A673 (cell line): Measurements from ENCODE around the gene BACE2. TPM values are rescaled to one million over a fixed set of nuclear protein-coding genes. Genes with fewer than 3 reads are reported as not detected.

ENCODE experiments used
- BruUV-seq: library from RNA; stranded (reverse); fragments of 400-500 nt; replicated peaks from 2 replicates; lab custom pipeline; 2021; lab: Mats Ljungman, UMichigan
- CTCF ChIA-PET: fragments of 300-600 bp; sonication (Branson Sonifier 250); formaldehyde crosslinking; loops from one replicate; lab custom pipeline; 2022; ENCODE audit warnings: antibody characterized with exemption; lab: Charles Lee
- POLR2A ChIA-PET: fragments of 300-600 bp; sonication (Branson Sonifier 250); formaldehyde crosslinking; loops from one replicate; lab custom pipeline; 2022; ENCODE audit warnings: antibody characterized with exemption; ENCODE audit not compliant: low non-redundant PET; lab: Charles Lee
- DNase-seq: peaks from one replicate; pipeline ENCODE4 v3.0.0-alpha.2; 2015; ENCODE audit warnings: low spot score
- H3K27ac ChIP-seq: fragments of 200-600 bp; sonication (generic); 2 replicates; pipeline ENCODE4 v1.5.1; 2016; ENCODE audit warnings: mixed run types, low read depth, mild to moderate bottlenecking, mixed read lengths, antibody characterized with exemption, low read length; ENCODE audit not compliant: poor library complexity, severe bottlenecking
- H3K27me3 ChIP-seq: fragments of 200-600 bp; sonication (generic); replicated peaks from 2 replicates; pipeline ENCODE4 v1.6.1; 2017; ENCODE audit warnings: mixed run types, low read depth, mild to moderate bottlenecking, mixed read lengths, antibody characterized with exemption, low read length; ENCODE audit not compliant: insufficient read depth, poor library complexity
- H3K36me3 ChIP-seq: fragments of 200-600 bp; sonication (generic); 2 replicates; pipeline ENCODE4 v1.6.1; 2016; ENCODE audit warnings: mixed run types, mild to moderate bottlenecking, mixed read lengths, antibody characterized with exemption, low read length; ENCODE audit not compliant: insufficient read depth, poor library complexity, severe bottlenecking
- H3K4me1 ChIP-seq: fragments of 200-600 bp; sonication (generic); 2 replicates; pipeline ENCODE4 v1.6.1; 2017; ENCODE audit warnings: mixed run types, mild to moderate bottlenecking, mixed read lengths, antibody characterized with exemption, low read length; ENCODE audit not compliant: insufficient read depth, poor library complexity, severe bottlenecking
- H3K4me3 ChIP-seq: fragments of 200-600 bp; sonication (generic); 2 replicates; pipeline ENCODE4 v1.5.1; 2016; ENCODE audit warnings: low read depth, mixed run types, mild to moderate bottlenecking, mixed read lengths, low read length; ENCODE audit not compliant: poor library complexity, severe bottlenecking
- H3K9me3 ChIP-seq: fragments of 200-600 bp; sonication (generic); 2 replicates; pipeline ENCODE4 v1.6.1; 2016; ENCODE audit warnings: mixed run types, low read depth, mild to moderate bottlenecking, mixed read lengths, antibody characterized with exemption, low read length; ENCODE audit not compliant: poor library complexity, severe bottlenecking
- CTCF ChIP-seq: fragments of 300-800, 200-600 bp; sonication (generic); conservative IDR thresholded peaks from 2 replicates; pipeline ENCODE4 v1.5.1; 2017; ENCODE audit warnings: low read depth, mild to moderate bottlenecking, antibody characterized with exemption, low read length, moderate library complexity, mixed read lengths
- EZH2 ChIP-seq: fragments of 200-600 bp; sonication (generic); IDR thresholded peaks from 2 replicates; pipeline ENCODE4 v1.6.1; 2017; ENCODE audit warnings: borderline replicate concordance, low read depth, mild to moderate bottlenecking, mixed read lengths, antibody characterized with exemption, low read length; ENCODE audit not compliant: poor library complexity, severe bottlenecking
- intact Hi-C: fragments of 100-400 bp; cut with micrococcal nuclease; formaldehyde crosslinking; loops from one replicate; pipeline ENCODE4 v1.10.0; 2022; ENCODE audit not compliant: unreplicated experiment
- total RNA-seq: library from RNA; stranded (reverse); gene quantifications from 2 replicates; pipeline ENCODE4 v1.2.3, GENCODE V29; 2021

Gene BACE2
- total RNA-seq, 1 experiment from 2014 or later = 6.9 TPM

DNA sequence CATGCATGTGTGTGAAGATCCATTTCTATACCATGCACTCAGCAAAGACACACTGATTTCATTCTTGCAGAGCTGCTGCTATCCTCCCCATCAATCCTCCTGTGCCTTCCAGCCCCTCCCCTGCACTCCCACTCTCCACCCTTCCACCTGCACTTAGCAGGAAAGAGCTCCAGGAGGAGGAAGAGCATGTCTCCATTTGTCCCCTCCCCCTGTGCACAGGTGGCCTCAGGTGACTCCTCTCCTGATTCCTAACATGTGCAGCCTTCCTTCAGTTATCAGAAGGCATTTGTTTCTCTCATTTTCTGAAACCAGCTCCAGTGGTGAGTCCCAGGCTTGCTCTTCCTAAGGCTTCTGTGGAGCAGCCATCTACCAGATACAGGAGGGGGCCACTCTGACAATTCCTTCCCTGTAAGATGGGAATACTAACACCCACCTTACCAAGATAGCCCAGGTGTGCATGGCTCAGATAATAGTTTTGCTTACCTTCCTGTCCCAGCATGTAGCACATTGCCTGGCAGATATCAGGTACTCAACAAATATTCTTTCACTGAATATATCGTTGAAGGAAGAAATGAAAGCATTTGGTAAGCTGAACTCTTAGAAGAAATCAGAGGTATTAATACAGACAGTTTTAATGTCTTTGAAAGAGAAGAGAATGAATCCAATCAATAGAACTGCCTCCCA, 126.7 kb downstream of the BACE2 start:
- H3K27ac ChIP-seq = no peak overlapping the region
- DNase-seq = no peak
- no peak overlapping the region for H3K4me3 ChIP-seq
- H3K27me3 ChIP-seq = no peaks in the 10 kb centered on the region
- no TSS peak for BruUV-seq
- intact Hi-C loops = no loop called here
- POLR2A ChIA-PET = no interaction called here
- no peaks in the 10 kb centered on the region for H3K36me3 ChIP-seq
- no peaks in the 10 kb centered on the region for H3K4me1 ChIP-seq
- no peaks in the 10 kb centered on the region for H3K9me3 ChIP-seq
- CTCF ChIA-PET = no interaction called here
- TF ChIP-seq CTCF = no peak
- no peak for TF ChIP-seq EZH2

GRCh38 chr21:41295721-41296254, 127.8 kb downstream of the BACE2 start:
- Histone ChIP-seq H3K4me1 (no peaks in the 10 kb centered on the region), H3K27ac (no peak overlapping the region), H3K27me3 (no peaks in the 10 kb centered on the region), H3K36me3 (no peaks in the 10 kb centered on the region), H3K4me3 (no peak overlapping the region), H3K9me3 (no peaks in the 10 kb centered on the region)
- DNase-seq = no peak
- no TSS peak for BruUV-seq
- ChIA-PET POLR2A (no interaction called here), CTCF (no interaction called here)
- intact Hi-C loops = no loop called here
- TF ChIP-seq EZH2 = no peak
- TF ChIP-seq CTCF = no peak

- DNase-seq = no peak
- Histone ChIP-seq H3K9me3 (no peaks in the 10 kb centered on the region), H3K4me1 (no peaks in the 10 kb centered on the region), H3K27ac (no peak overlapping the region), H3K36me3 (no peaks in the 10 kb centered on the region), H3K4me3 (no peak overlapping the region), H3K27me3 (no peaks in the 10 kb centered on the region)
- ChIA-PET CTCF (interaction anchor here (0.7 kb wide), 1 partner anchor 17 kb away, joined by 3 read pairs; no protein-coding TSS in a partner anchor), POLR2A (no interaction called here)
- intact Hi-C loops = no loop called here
- BruUV-seq = no TSS peak
- TF ChIP-seq EZH2 (no peak), CTCF (no peak)
These were observed 135.0 kb downstream of the BACE2 start for GRCh38 chr21:41302976-41303375.
